ENCODE results near the gene GLCE.
"Not testable (repeated sequence)": the region's sequence is repeated elsewhere in the genome, so short reads cannot be mapped to it uniquely, and the experiment has no call there.

GLCE gene

DNA sequence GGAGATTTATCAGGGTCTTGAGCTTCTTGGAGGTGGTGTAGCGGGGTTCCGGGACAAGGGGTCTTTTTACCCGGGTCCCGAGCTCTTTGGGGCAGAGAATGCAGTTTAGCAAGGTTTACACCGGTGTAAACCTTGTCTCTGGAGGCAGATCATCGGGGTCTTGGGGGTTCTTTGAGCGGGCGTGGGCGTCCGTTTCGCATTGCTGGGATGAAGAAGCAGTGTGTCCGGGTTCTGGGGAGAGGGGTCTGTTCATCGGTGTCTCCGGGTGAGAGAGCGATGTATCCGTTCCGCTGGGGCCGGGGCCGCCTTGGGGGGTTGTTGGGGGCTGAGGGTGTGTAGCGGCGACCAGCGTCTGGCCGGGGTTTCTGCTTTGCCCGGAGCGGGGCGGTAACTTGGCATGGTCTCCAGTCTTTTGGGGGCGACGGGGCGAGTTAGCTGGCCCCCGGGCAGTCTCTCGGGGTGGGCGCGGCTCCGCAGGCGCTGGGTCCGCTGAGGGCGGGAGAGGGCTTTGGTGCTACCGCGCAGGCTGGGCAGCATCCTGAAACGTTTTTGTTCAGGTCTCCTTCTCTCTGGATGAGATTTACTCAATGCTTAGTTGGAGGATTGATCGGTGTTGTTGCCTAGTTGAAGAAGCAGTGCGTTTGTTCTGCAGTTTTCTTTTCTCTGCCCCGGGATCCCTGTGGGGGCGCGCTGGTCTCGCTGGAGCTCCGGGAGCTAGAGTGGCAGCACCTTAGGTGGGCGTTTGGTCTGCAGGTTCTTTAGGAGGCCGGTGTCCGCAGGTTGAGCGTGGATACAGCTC lies 843 bp downstream of the GLCE start:
- DNase-seq (ENCODE audit: low read depth), result no peak

- no peak for DNase-seq (ENCODE audit: low read depth)
These were observed 1.4 kb downstream of the GLCE start for GRCh38 chr15:69161878-69162213.

GRCh38 chr15:69163141-69163669 lies 2.8 kb downstream of the GLCE start:
- no peak for DNase-seq (ENCODE audit: low read depth)

GRCh38 chr15:69164807-69165636 lies 4.6 kb downstream of the GLCE start:
- DNase-seq (ENCODE audit: low read depth), result no peak

DNA sequence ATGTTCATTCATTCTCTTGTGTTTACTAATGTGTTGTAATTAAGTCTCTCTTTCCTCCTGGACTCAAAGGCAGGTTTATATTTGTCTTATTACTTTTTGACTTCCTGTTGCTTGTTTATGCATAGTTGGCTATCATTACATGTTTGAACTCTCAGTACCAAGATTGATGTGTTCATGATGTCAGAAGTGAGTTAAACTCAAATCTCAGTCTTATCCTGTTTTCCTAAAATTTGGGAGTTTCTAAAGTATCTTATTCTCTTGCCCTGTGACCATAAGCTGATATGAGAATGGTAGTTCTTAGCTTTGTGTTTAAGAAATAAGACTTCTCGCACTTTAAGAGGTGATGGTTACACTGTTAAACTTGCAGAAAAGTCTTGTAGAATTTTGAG lies 5.2 kb downstream of the GLCE start:
- DNase-seq (ENCODE audit: low read depth), result no peak

DNA sequence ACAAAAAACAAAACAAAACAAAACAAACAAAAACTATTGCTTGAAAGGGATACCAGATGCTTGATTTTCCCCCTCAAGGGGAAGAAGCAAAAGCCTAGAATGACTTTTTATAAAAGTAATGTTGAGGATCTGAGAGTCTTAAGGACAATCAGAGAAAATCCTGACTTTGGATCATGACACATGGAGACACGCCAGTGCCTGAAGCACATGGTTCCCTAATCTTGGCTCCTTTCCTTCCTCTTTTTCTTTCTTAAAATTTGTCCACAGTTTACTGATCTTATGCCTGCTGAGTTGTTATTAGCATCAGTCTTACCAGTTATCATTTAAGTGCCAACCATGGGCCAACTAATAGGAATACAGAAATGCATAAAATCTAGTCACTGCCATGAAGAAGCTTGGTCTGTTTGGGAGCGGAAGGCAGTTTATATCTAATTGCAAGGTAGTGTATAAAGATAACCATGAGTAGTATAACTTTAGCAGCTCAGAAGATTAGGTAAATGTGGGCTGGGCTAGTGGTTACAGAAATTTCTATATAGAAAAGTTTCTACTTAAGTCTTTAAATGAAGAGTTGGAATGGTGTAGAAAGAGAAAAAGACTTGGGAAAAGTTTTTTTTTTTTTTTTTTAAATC lies 6.9 kb downstream of the GLCE start:
- DNase-seq (ENCODE audit: low read depth), result no peak

GRCh38 chr15:69168361-69168760 lies 7.9 kb downstream of the GLCE start:
- DNase-seq (ENCODE audit: low read depth), result not testable (repeated sequence)

- not testable (repeated sequence) for DNase-seq (ENCODE audit: low read depth)
These were observed 9.1 kb downstream of the GLCE start for GRCh38 chr15:69169540-69169939.

DNA sequence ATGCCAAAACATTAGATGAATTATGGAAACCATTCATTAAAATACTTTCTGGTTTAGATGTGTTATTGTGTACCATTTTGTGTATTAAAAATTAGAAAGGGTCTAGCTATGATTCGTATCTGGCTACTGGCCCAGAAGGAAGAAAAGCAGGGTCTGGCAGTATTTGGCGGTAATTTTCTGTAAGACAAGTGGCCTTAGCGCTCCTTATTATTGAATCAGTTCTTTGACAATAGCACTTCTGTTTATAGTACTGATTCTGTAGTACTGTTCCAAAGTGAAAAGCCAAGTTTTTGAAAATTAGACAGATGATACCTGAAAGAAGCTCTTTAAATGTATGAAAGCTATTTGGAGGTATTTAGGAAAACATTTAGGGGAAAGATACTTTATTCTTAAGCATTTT lies 10.2 kb downstream of the GLCE start:
- DNase-seq (ENCODE audit: low read depth), result no peak

DNA sequence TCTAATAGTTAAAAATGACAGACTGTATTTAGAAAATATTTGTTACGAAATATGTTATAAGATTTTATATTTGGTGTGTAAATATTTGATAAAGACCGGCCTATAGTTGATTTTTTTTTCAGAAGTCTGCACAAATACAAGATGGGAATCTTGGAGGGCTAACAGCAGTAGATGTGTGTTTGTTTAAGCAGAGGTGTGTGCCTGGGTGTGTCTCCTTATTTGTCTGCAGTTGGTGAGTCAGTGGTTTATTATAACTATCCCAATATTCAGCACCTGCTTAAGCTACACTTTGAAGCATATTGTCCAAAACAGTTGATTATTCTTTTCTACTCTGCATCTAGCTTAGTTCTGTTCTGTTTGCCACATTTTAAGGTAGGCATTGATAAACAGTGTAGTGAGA lies 12.4 kb downstream of the GLCE start:
- no peak for DNase-seq (ENCODE audit: low read depth)

- no peak for DNase-seq (ENCODE audit: low read depth)
These were observed 15.1 kb downstream of the GLCE start for GRCh38 chr15:69175536-69175935.

DNA sequence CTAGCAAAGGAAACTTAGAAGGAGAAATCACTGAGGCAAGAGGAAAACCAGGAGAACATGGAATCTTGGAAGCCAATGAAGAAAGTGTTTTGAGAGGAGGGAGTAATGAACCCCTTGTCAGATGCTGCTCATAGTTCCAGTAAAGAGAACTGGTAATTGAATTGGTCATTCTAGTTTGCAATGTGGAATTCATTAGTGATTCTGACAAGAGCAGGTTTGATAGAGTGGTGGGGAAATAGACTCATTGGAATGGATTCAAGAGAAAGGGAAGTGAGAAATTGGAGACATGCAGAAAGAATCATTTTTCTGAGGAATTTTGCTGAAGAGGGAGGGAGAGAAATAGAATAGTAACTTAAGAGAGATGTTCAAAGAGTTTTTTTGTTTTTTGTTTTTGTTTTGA lies 21.0 kb downstream of the GLCE start:
- DNase-seq (ENCODE audit: low read depth), result no peak

DNA sequence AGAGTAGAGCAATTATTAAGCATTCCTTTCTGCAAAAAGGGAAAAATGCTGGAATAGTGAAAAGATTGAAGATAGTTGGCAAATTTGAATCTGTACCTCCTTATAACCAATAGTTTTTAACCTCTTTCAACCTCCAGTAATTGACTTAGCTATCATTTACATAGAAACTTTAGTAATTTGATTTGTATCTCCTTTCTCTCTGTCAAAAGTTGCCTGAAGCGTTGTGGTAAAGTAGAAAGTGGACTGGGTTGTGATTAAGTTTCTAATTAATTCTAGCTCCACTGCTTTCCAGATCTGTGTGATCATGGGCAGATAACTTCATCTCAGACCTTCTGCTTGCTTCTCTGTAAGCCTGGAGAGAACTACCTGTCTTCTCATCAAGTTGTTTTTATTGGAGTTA lies 24.8 kb downstream of the GLCE start:
- no peak for DNase-seq (ENCODE audit: low read depth)

DNA sequence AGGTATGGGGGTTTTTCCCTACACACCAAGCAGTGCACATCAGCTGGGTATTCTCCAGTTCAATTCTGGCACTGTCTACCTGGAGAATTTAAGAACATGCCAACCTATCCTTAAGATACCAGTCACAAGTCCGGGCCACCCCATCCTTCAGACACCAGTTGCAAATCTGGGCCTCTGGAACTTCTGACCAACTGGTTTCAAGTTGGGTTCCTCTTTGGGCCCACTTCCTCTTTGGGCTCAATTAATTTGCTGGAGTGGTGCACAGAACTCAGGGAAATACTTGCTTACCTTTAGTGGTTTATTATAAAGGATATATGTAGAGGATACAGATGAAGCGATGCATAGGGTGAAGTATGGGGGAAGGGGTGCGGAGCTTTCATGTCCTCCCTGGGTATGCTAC lies 25.3 kb downstream of the GLCE start:
- no peak for DNase-seq (ENCODE audit: low read depth)

DNA sequence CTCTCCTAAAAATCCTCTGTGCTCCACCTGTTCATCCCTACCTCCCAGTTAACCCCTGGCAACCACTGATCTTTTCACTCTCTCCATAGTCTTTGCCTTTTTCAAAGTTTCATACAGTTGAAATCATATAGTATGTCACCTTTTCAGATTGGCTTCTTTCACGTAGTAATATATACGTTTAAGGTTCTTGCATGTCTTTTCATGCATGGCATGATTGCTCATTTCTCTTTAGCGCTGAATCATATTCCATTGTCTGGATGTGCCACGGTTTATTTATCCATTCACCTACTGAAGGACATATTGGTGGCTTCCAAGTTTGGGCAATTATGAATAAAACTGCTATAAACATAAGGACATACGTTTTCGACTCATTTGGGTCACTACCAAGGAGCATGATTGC lies 28.7 kb downstream of the GLCE start:
- DNase-seq (ENCODE audit: low read depth), result no peak

GRCh38 chr15:69190091-69190490 lies 29.7 kb downstream of the GLCE start:
- no peak for DNase-seq (ENCODE audit: low read depth)

DNA sequence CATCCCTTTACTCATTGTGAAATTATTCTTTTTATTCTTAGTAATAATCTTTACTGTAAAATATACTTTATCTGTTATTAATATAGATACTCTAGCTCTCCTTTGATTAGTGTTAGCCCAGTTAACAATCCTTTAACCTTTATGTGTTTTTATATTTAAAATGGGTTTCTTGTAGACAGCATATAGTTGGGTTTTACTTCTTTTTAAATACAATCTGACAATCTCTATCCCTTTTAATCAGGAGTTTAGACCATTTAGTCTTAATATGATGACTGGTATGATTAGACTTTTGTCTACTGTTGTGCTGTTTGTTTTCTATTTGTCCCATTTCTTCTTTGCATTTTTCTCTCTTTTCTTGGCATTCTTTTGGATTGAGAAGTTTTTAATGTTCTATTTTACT lies 30.1 kb downstream of the GLCE start:
- DNase-seq (ENCODE audit: low read depth), result no peak

- DNase-seq (ENCODE audit: low read depth), result no peak
These were observed 33.8 kb downstream of the GLCE start for GRCh38 chr15:69194025-69194827.

DNA sequence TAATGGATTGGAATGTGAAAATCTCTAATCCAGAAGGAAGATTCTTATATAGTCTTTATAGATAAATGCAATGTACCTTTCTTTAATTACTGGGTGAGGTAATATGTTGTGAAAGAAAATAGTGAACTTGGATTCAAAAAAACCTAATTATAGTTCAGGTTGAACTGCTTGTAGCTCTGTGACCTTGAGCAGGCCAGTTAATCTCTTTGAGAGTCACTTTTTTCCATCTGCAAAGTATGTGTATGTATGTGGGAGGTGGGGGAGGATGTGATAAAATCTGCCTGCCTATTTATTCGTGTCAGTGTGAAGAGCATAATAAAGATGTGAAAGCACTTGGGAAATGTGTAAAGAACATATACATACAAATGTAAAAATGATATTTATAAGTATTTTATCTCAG lies 34.4 kb downstream of the GLCE start:
- DNase-seq (ENCODE audit: low read depth), result no peak

DNA sequence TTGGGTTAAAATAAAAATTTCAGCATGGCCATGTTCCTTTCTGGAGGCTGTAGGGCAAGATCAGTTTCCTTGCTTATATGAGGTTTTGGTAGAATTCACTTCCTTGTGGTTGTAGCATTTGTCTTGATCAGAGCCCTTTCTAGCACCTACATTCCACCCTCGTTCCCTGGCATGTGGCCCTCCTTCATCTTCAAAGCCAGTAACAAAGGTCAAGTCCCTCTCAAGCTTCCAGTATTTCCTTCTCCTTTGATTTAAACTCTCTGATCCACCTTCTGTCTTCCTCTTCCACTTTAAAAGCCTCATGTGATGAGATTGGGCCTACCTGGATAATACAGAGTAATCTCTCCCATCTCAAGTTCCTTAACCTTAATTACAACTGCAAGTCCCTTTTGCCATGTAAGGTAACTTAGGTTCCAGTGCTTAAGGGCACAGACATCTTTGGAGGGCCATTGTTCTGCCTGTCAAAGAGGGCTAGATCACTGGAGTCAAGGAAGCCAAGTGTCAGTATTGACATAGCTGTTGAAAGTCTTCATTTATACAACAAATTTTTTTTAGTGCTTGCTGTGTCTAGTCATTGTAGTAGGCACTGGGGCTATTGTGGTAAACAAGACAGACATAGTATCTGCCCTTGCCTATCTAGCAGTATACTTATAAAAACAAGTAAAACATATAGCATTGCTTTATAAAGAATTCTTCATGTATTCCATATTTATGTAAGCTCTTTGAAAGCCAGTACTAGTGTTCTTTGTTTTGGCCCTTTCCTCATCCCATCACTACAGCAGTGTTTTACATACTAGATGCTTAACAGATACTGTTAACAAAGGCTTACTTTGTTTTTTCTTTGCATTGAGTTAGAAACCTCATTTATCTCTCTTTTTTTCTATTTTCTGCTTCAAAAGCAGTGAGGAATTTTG lies 40.7 kb downstream of the GLCE start:
- DNase-seq (ENCODE audit: low read depth), result no peak

- DNase-seq (ENCODE audit: low read depth), result no peak
These were observed 45.6 kb downstream of the GLCE start for GRCh38 chr15:69206079-69206478.
